ENCODE data around the gene ZSWIM6. TPM values are rescaled to one million over a fixed set of nuclear protein-coding genes. Genes with fewer than 3 reads are reported as not detected.

Gene ZSWIM6
- total RNA-seq, 1 experiment from 2014 or later: 12.9 TPM

- DNase-seq: no peak
- intact Hi-C loops (cut with micrococcal nuclease; ENCODE audit: unreplicated experiment): no loop called here
- Histone ChIP-seq H3K9me2 (ENCODE audit: insufficient read depth) (no peaks in the 10 kb centered on the region), H3K4me2 (no peak overlapping the region), H3K4me3 (no peak overlapping the region), H3K27ac (no peak overlapping the region), H3F3A (ENCODE audit: insufficient read depth, low read depth) (no peaks in the 10 kb centered on the region), H3K9me3 (ENCODE audit: insufficient read depth, low read depth) (no peaks in the 10 kb centered on the region; the same call in 1 of the 2 replicates), H2AFZ (no peak overlapping the region), H3K79me2 (ENCODE audit: low read depth) (peaks cover 88% of the 10 kb centered on the region), H4K20me1 (ENCODE audit: insufficient read depth) (peaks cover 4% of the 10 kb centered on the region), H3K27me3 (ENCODE audit: insufficient read depth, low read depth) (no peaks in the 10 kb centered on the region), H3K36me3 (ENCODE audit: low read depth) (no peaks in the 10 kb centered on the region), H3K4me1 (replicated peaks; ENCODE audit: insufficient read depth) (no peaks in the 10 kb centered on the region)
- ChIA-PET CTCF (no interaction called here), POLR2A (ENCODE audit: unreplicated experiment) (interaction anchor here (0.6 kb wide), 1 partner anchor 20 kb away, joined by 4 read pairs; no protein-coding TSS in a partner anchor)
- TF ChIP-seq EZH2 (IDR thresholded peaks at IDR 0.05; ENCODE audit: low read depth) (no peak), CTCF (conservative IDR thresholded peaks at IDR 0.05) (no peak)
- BruUV-seq (replicated peaks): no TSS peak
These were observed 19.7 kb downstream of the ZSWIM6 start for GRCh38 chr5:61351733-61352132.

- Histone ChIP-seq H3K4me1 (replicated peaks; ENCODE audit: insufficient read depth) (no peaks in the 10 kb centered on the region), H3K36me3 (ENCODE audit: low read depth) (no peaks in the 10 kb centered on the region), H3K27ac (no peak overlapping the region), H2AFZ (no peak overlapping the region), H3K27me3 (ENCODE audit: insufficient read depth, low read depth) (no peaks in the 10 kb centered on the region), H3K79me2 (ENCODE audit: low read depth) (peaks cover 88% of the 10 kb centered on the region), H3F3A (ENCODE audit: insufficient read depth, low read depth) (no peaks in the 10 kb centered on the region), H3K4me3 (no peak overlapping the region), H3K4me2 (no peak overlapping the region), H3K9me3 (ENCODE audit: insufficient read depth, low read depth) (peaks cover 4% of the 10 kb centered on the region; the same call in 1 of the 2 replicates), H4K20me1 (ENCODE audit: insufficient read depth) (peaks cover 4% of the 10 kb centered on the region), H3K9me2 (ENCODE audit: insufficient read depth) (no peaks in the 10 kb centered on the region)
- DNase-seq: no peak
- no peak for TF ChIP-seq CTCF (conservative IDR thresholded peaks at IDR 0.05)
- no peak for TF ChIP-seq EZH2 (IDR thresholded peaks at IDR 0.05; ENCODE audit: low read depth)
- BruUV-seq (replicated peaks): no TSS peak
- intact Hi-C loops (cut with micrococcal nuclease; ENCODE audit: unreplicated experiment): no loop called here
- CTCF ChIA-PET: no interaction called here
- POLR2A ChIA-PET (ENCODE audit: unreplicated experiment): interaction anchor here (0.6 kb wide), 1 partner anchor 20 kb away, joined by 4 read pairs; no protein-coding TSS in a partner anchor
These were observed 20.1 kb downstream of the ZSWIM6 start for GRCh38 chr5:61352180-61352579.

GRCh38 chr5:61352612-61353156 is 20.6 kb downstream of the ZSWIM6 start:
- no peak overlapping the region for H3K27ac ChIP-seq
- H3K27me3 ChIP-seq (ENCODE audit: insufficient read depth, low read depth): no peaks in the 10 kb centered on the region
- no peaks in the 10 kb centered on the region for H3K4me1 ChIP-seq (replicated peaks; ENCODE audit: insufficient read depth)
- no peak overlapping the region for H3K4me2 ChIP-seq
- BruUV-seq (replicated peaks): no TSS peak
- no peak overlapping the region for H3K4me3 ChIP-seq
- TF ChIP-seq CTCF (conservative IDR thresholded peaks at IDR 0.05): no peak
- TF ChIP-seq EZH2 (IDR thresholded peaks at IDR 0.05; ENCODE audit: low read depth): no peak
- no peaks in the 10 kb centered on the region for H3K36me3 ChIP-seq (ENCODE audit: low read depth)
- intact Hi-C loops (cut with micrococcal nuclease; ENCODE audit: unreplicated experiment): no loop called here
- peaks cover 86% of the 10 kb centered on the region for H3K79me2 ChIP-seq (ENCODE audit: low read depth)
- no peak overlapping the region for H2AFZ ChIP-seq
- H3K9me3 ChIP-seq (ENCODE audit: insufficient read depth, low read depth): peaks cover 4% of the 10 kb centered on the region; the same call in 1 of the 2 replicates
- DNase-seq: no peak
- ChIA-PET CTCF (no interaction called here), POLR2A (ENCODE audit: unreplicated experiment) (interaction anchor here (0.5 kb wide), 1 partner anchor 57 kb away, joined by 5 read pairs; no protein-coding TSS in a partner anchor)
- no peaks in the 10 kb centered on the region for H3F3A ChIP-seq (ENCODE audit: insufficient read depth, low read depth)
- peaks cover 4% of the 10 kb centered on the region for H4K20me1 ChIP-seq (ENCODE audit: insufficient read depth)
- no peaks in the 10 kb centered on the region for H3K9me2 ChIP-seq (ENCODE audit: insufficient read depth)
